ENCODE data around the gene SERF2.

SERF2 gene

DNA sequence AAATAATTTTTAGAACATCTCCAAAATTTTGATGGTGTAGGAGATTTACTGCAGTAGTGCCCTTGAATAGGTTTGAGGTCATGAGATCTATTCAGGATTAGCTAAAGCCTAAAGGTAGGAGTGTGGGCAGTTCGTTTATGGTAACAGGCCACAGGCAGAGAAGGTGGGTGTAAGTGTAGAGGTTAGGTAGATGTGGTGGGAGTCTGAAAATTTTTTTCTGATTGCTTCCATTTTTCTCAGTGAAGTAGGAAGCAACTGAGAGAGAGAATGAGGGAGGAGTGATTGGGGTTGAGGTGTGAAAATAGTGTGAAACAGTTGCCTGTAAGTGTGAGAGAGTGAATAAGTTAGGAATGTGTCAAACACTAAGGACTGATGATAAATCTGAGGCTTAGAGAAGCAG lies 13.1 kb upstream of the SERF2 start:
- Histone ChIP-seq H3K36me3 (ENCODE audit: insufficient read depth, low read length) (peaks cover 1% of the 10 kb centered on the region; the same call in 1 of the 2 replicates), H3K9ac (ENCODE audit: insufficient read length) (no peak overlapping the region), H3K4me3 (no peak overlapping the region), H3K9me3 (ENCODE audit: low read depth, low read length) (no peaks in the 10 kb centered on the region), H3K27ac (no peak overlapping the region)
- DNase-seq (ENCODE audit: low read depth, low spot score), result no peak
- TF ChIP-seq POLR2AphosphoS5 (IDR thresholded peaks at IDR 0.05; ENCODE audit: borderline replicate concordance, low read depth, low read length) (no peak), EZH2 (IDR thresholded peaks at IDR 0.05) (no peak), FOXP2 (optimal IDR thresholded peaks at IDR 0.05; ENCODE audit: control extremely low read depth, extremely low read length, insufficient read depth) (no peak)

DNA sequence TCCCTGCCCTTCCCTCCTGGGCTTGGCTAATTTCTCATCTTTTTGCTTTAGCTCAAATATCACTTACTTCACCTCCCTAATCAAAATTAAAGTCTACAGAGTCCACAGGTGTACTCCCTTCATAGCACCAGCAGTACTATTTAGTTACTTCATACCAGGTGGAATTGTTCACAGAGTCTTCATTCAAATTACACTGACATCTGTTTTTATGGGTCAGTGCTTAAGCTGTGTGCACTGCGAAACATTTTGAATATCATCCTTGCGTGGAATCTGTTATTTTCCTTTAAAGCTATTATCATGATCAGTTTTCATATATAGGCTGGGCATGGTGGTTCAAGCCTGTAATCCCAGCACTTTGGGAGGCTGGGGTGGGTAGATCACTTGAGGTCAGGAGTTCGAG lies 2.7 kb upstream of the SERF2 start:
- TF ChIP-seq EZH2 (IDR thresholded peaks at IDR 0.05), result no peak
- no peak overlapping the region for H3K9ac ChIP-seq (ENCODE audit: insufficient read length)
- no peak for DNase-seq (ENCODE audit: low read depth, low spot score)
- H3K4me3 ChIP-seq, result no peak overlapping the region
- H3K9me3 ChIP-seq (ENCODE audit: low read depth, low read length), result no peaks in the 10 kb centered on the region
- no peak overlapping the region for H3K27ac ChIP-seq
- peaks cover 14% of the 10 kb centered on the region for H3K36me3 ChIP-seq (ENCODE audit: insufficient read depth, low read length)

GRCh38 chr15:43792761-43793476 lies 799 bp downstream of the SERF2 start:
- H3K4me3 ChIP-seq, result peak overlapping the region; percentile 93
- TF ChIP-seq FOXP2 (optimal IDR thresholded peaks at IDR 0.05; ENCODE audit: control extremely low read depth, extremely low read length, insufficient read depth) (no peak), POLR2AphosphoS5 (IDR thresholded peaks at IDR 0.05; ENCODE audit: borderline replicate concordance, low read depth, low read length) (no peak), EZH2 (IDR thresholded peaks at IDR 0.05) (no peak)
- no peaks in the 10 kb centered on the region for H3K9me3 ChIP-seq (ENCODE audit: low read depth, low read length)
- DNase-seq (ENCODE audit: low read depth, low spot score), result no peak
- peaks cover 45% of the 10 kb centered on the region for H3K36me3 ChIP-seq (ENCODE audit: insufficient read depth, low read length)
- H3K9ac ChIP-seq (ENCODE audit: insufficient read length), result peak overlapping the region; percentile 99
- peak overlapping the region; percentile 94 for H3K27ac ChIP-seq

DNA sequence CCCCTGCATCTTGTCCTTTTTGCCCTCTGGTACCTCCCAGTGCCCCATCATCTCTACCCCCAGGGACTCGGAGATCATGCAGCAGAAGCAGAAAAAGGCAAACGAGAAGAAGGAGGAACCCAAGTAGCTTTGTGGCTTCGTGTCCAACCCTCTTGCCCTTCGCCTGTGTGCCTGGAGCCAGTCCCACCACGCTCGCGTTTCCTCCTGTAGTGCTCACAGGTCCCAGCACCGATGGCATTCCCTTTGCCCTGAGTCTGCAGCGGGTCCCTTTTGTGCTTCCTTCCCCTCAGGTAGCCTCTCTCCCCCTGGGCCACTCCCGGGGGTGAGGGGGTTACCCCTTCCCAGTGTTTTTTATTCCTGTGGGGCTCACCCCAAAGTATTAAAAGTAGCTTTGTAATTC lies 1.5 kb downstream of the SERF2 start:
- Histone ChIP-seq H3K9ac (ENCODE audit: insufficient read length) (peak overlapping the region; percentile 99), H3K4me3 (peak overlapping the region; percentile 93), H3K27ac (peak overlapping the region; percentile 53), H3K36me3 (ENCODE audit: insufficient read depth, low read length) (peaks cover 46% of the 10 kb centered on the region), H3K9me3 (ENCODE audit: low read depth, low read length) (no peaks in the 10 kb centered on the region)
- TF ChIP-seq EZH2 (IDR thresholded peaks at IDR 0.05) (no peak), POLR2AphosphoS5 (IDR thresholded peaks at IDR 0.05; ENCODE audit: borderline replicate concordance, low read depth, low read length) (no peak), FOXP2 (optimal IDR thresholded peaks at IDR 0.05; ENCODE audit: control extremely low read depth, extremely low read length, insufficient read depth) (no peak)
- no peak for DNase-seq (ENCODE audit: low read depth, low spot score)

GRCh38 chr15:43794269-43795037 lies 2.3 kb downstream of the SERF2 start:
- Histone ChIP-seq H3K27ac (peak overlapping the region; percentile 53), H3K9ac (ENCODE audit: insufficient read length) (peak overlapping the region; percentile 59), H3K9me3 (ENCODE audit: low read depth, low read length) (no peaks in the 10 kb centered on the region), H3K36me3 (ENCODE audit: insufficient read depth, low read length) (peaks cover 54% of the 10 kb centered on the region), H3K4me3 (peak overlapping the region; percentile 93)
- DNase-seq (ENCODE audit: low read depth, low spot score), result no peak
- TF ChIP-seq FOXP2 (optimal IDR thresholded peaks at IDR 0.05; ENCODE audit: control extremely low read depth, extremely low read length, insufficient read depth) (no peak), POLR2AphosphoS5 (IDR thresholded peaks at IDR 0.05; ENCODE audit: borderline replicate concordance, low read depth, low read length) (no peak), EZH2 (IDR thresholded peaks at IDR 0.05) (no peak)

DNA sequence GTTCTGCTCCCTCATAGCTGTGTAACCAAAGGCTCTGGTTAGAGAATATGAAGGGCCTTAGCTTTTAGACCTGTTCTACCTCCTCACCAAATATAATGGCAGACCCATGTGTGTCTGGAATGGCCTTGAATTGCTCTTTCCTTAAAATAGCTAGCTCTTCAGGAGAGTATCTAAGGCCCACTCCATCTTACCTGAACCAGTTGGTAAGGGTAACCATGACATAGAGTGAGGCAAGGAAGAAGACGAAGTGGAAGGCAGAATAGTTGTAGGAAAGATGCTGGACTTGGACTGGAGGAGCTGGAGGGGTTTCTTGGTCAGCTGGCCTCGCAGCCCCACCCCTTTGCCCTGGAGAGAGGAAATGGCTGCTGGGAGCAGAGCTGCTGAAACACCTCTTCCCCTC lies 3.1 kb downstream of the SERF2 start:
- no peak overlapping the region for H3K4me3 ChIP-seq
- no peaks in the 10 kb centered on the region for H3K9me3 ChIP-seq (ENCODE audit: low read depth, low read length)
- peak overlapping the region; percentile 53; the same call in 1 of the 2 replicates for H3K27ac ChIP-seq
- TF ChIP-seq POLR2AphosphoS5 (IDR thresholded peaks at IDR 0.05; ENCODE audit: borderline replicate concordance, low read depth, low read length) (peak; percentile 23; the same call in 1 of the 2 replicates), FOXP2 (optimal IDR thresholded peaks at IDR 0.05; ENCODE audit: control extremely low read depth, extremely low read length, insufficient read depth) (no peak)
- H3K9ac ChIP-seq (ENCODE audit: insufficient read length), result no peak overlapping the region
- no peak for DNase-seq (ENCODE audit: low read depth, low spot score)
- peaks cover 61% of the 10 kb centered on the region for H3K36me3 ChIP-seq (ENCODE audit: insufficient read depth, low read length)

GRCh38 chr15:43795997-43796396 lies 3.9 kb downstream of the SERF2 start:
- DNase-seq (ENCODE audit: low read depth, low spot score), result no peak

DNA sequence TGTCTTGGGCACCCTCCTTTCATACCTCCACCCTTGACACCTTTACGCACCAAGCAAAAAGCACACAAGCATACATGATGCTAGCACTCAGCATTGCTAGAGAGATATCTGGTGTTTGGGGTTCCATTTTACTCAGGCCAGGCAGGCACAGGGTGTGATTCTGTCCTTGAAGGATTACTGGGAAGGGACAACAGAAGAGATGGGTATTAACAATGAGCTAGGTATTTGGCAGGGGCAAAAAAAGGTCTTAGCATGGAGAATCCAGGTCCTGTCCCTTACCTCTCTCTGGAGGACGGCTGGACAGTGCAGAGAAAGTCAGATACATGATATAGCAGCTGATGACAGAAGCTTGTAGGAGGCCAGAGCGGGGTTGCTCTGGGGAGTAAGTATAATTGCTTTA lies 4.4 kb downstream of the SERF2 start:
- Histone ChIP-seq H3K4me3 (no peak overlapping the region), H3K27ac (peak overlapping the region; percentile 35), H3K9ac (ENCODE audit: insufficient read length) (no peak overlapping the region), H3K9me3 (ENCODE audit: low read depth, low read length) (no peaks in the 10 kb centered on the region), H3K36me3 (ENCODE audit: insufficient read depth, low read length) (peaks cover 68% of the 10 kb centered on the region)
- TF ChIP-seq EZH2 (IDR thresholded peaks at IDR 0.05) (no peak), POLR2AphosphoS5 (IDR thresholded peaks at IDR 0.05; ENCODE audit: borderline replicate concordance, low read depth, low read length) (no peak), FOXP2 (optimal IDR thresholded peaks at IDR 0.05; ENCODE audit: control extremely low read depth, extremely low read length, insufficient read depth) (no peak)
- DNase-seq (ENCODE audit: low read depth, low spot score), result no peak

More at GRCh38 chr15:43795997-43796396, 3.9 kb downstream of the SERF2 start:
- Histone ChIP-seq H3K9ac (ENCODE audit: insufficient read length) (no peak overlapping the region), H3K9me3 (ENCODE audit: low read depth, low read length) (no peaks in the 10 kb centered on the region), H3K36me3 (ENCODE audit: insufficient read depth, low read length) (peaks cover 62% of the 10 kb centered on the region), H3K27ac (no peak overlapping the region; the same call in 1 of the 2 replicates), H3K4me3 (no peak overlapping the region)
- no peak for TF ChIP-seq EZH2 (IDR thresholded peaks at IDR 0.05)
- no peak for TF ChIP-seq POLR2AphosphoS5 (IDR thresholded peaks at IDR 0.05; ENCODE audit: borderline replicate concordance, low read depth, low read length)
- TF ChIP-seq FOXP2 (optimal IDR thresholded peaks at IDR 0.05; ENCODE audit: control extremely low read depth, extremely low read length, insufficient read depth), result no peak
